Measurements from ENCODE around the gene CELA2A.

GRCh38 chr1:15515022-15515663 is 58.6 kb downstream of the CELA2A start:
- no peak for TF ChIP-seq CTCF (conservative IDR thresholded peaks at IDR 0.05; ENCODE audit: low read depth, low read length)
- TF ChIP-seq EZH2 (IDR thresholded peaks at IDR 0.05; ENCODE audit: low read length, unreplicated experiment): no peak

Data from PC-3 (cell line).